ENCODE results near the gene ELANE.

The ELANE gene

GRCh38 chr19:900302-901111, 48.4 kb downstream of the ELANE start:
- no peak for DNase-seq

- DNase-seq, result no peak
Measured at GRCh38 chr19:901216-902092, 49.4 kb downstream of the ELANE start.

- DNase-seq, result no peak
Measured at GRCh38 chr19:902093-902370, 49.9 kb downstream of the ELANE start.

GRCh38 chr19:902446-903226, 50.5 kb downstream of the ELANE start:
- DNase-seq, result no peak

- DNase-seq, result no peak
Measured at GRCh38 chr19:903266-903797, 51.2 kb downstream of the ELANE start.

GRCh38 chr19:904545-904944, 52.4 kb downstream of the ELANE start:
- no peak for DNase-seq
